Ovary (tissue), 9 donors: ENCODE measurements around the gene CCDC102A. TPM values are rescaled to one million over a fixed set of nuclear protein-coding genes. Genes with fewer than 3 reads are reported as not detected.
A peak's percentile ranks its signal among the peaks of the same experiment; 100 is the strongest.

Experiments
- DNase-seq, 5 donors: peaks; one replicate each; pipeline ENCODE4 v3.0.0-alpha.2; 2019 to 2020
- H3K27ac ChIP-seq, 2 donors: fragments of 200-600 bp; one replicate each; pipeline versions ENCODE4 v1.5.1 to v1.8.0; 2019 to 2022
- H3K27me3 ChIP-seq: fragments of 200-600 bp; one replicate; pipeline ENCODE4 v1.8.0; 2022
- H3K36me3 ChIP-seq: fragments of 200-600 bp; sonication (generic); one replicate; pipeline ENCODE4 v1.5.1; 2019
- H3K4me1 ChIP-seq: one replicate; pipeline ENCODE4 v1.8.1; 2013; ENCODE audit warnings: mild to moderate bottlenecking, moderate library complexity; ENCODE audit not compliant: insufficient read depth
- H3K4me3 ChIP-seq: fragments of 200-600 bp; sonication (generic); one replicate; pipeline ENCODE4 v1.5.1; 2017
- H3K9me3 ChIP-seq, 2 donors: fragments of 200-600 bp in 1 of 2; sonication (generic) in 1 of 2; one replicate each; pipeline versions ENCODE4 v1.5.1 to v1.8.1; 2013 to 2019; ENCODE audit warnings: mild to moderate bottlenecking in 1 of 2, moderate library complexity in 1 of 2
- CTCF ChIP-seq, 3 donors: fragments of 450-650 bp in 2 of 3; fragments of 200-600 bp in 1 of 3; IDR thresholded peaks; one replicate each; pipeline versions ENCODE4 v1.5.1 to v1.8.0; 2016 to 2022; ENCODE audit warnings: antibody characterized with exemption in 3 of 3, mild to moderate bottlenecking in 1 of 3
- EP300 ChIP-seq: sonication (generic); formaldehyde crosslinking; IDR thresholded peaks from one replicate; pipeline ENCODE4 v1.6.1; 2017; ENCODE audit warnings: antibody characterized with exemption
- POLR2A ChIP-seq: fragments of 450-650 bp; IDR thresholded peaks from one replicate; pipeline ENCODE4 v1.6.1; 2017; ENCODE audit warnings: antibody characterized with exemption, mild to moderate bottlenecking, moderate library complexity
- WGBS, 3 donors: extraction: QIAGEN DNeasy Blood & Tissue Kit in 1 of 3; methylation state at CpG; one replicate each; pipeline versions ENCODE4 v1.1.5 to v1.1.7; 2013 to 2017; 5-methylcytosine and 5-hydroxymethylcytosine counted together
- intact Hi-C, 4 donors: fragments of 100-400 bp; cut with DNase I; formaldehyde crosslinking; loops; one replicate each; pipeline versions ENCODE4 v1.11.0 to v1.15.1; 2022 to 2023
- polyA plus RNA-seq, 2 donors: library from polyadenylated mRNA; stranded (reverse); fragments of 200-250 nt in 1 of 2; fragments of 350-450 nt in 1 of 2; fragmentation: Illumina TruSeq in 1 of 2; extraction: RNeasy Lipid Tissue Mini Kit (QIAGEN cat#74804) in 1 of 2; gene quantifications; one replicate each; pipeline ENCODE4 v1.2.3, GENCODE V29; 2013 to 2014
- total RNA-seq, 7 donors: library from RNA; depleted of rRNA in 2 of 7; stranded (reverse); fragments of >200 nt in 2 of 7; fragmentation: NEBNext Ultra II Directional in 3 of 7; extraction: Animal tissue kit (Norgen Biotek cat#: 25700) in 3 of 7; gene quantifications; one replicate each; pipeline versions ENCODE4 v1.1.0 to v1.2.4, GENCODE V29; 2016 to 2023
- donor health status: DM: no; HTN: no; CAD: no; lungs with moderate emphysema.
- donor health status: DM: no; HTN: no; CAD: no.
- donor health status: Bipolar disorder and iron deficiency.
- donor health status: DM: yes; HTN: yes; CAD: no.
- donor health status: DM: no; HTN: no; CAD: no.
- donor health status: DM: yes; HTN: yes; CAD: no.

CCDC102A gene
- total and polyA plus RNA-seq, 9 donors: 5.9 to 22.4 (median 12.5) TPM

- H3K27ac ChIP-seq: no peak overlapping the region
- WGBS, 3 donors: 44 to 64% (median 61%) methylated on average over 12 of the region's 12 CpGs
- TF ChIP-seq POLR2A (no peak), EP300 (no peak), CTCF (IDR thresholded peaks at IDR 0.05) (no peak)
- no peak for DNase-seq
- H3K4me1 ChIP-seq: no peaks in the 10 kb centered on the region
- H3K4me3 ChIP-seq: no peak overlapping the region
- no peaks in the 10 kb centered on the region for H3K36me3 ChIP-seq
- intact Hi-C loops: loop anchor here in 2 of 4 donors (1.0 to 10.0 kb wide), 2 partner anchors 20 to 941 kb away; partner anchors contain the start of gene NDRG4 (in 1 of the 2)
- no peaks in the 10 kb centered on the region for H3K27me3 ChIP-seq
- peaks cover 0 to 3% of the 10 kb centered on the region in 2 donors for H3K9me3 ChIP-seq
These were observed 27.4 kb upstream of the CCDC102A start for GRCh38 chr16:57563761-57564160.

GRCh38 chr16:57563487-57563750 is 27.0 kb upstream of the CCDC102A start:
- 57 to 75% (median 64%) methylated on average over 3 of the region's 3 CpGs for WGBS, 3 donors
- no peak for DNase-seq
- Histone ChIP-seq H3K27me3 (no peaks in the 10 kb centered on the region), H3K4me3 (no peak overlapping the region), H3K9me3 (peaks cover 0 to 3% of the 10 kb centered on the region in 2 donors), H3K36me3 (no peaks in the 10 kb centered on the region), H3K4me1 (no peaks in the 10 kb centered on the region), H3K27ac (no peak overlapping the region)
- intact Hi-C loops: loop anchor here in 2 of 4 donors (1.0 to 10.0 kb wide), 2 partner anchors 20 to 941 kb away; partner anchors contain the start of gene NDRG4 (in 1 of the 2)
- no peak for TF ChIP-seq POLR2A
- TF ChIP-seq EP300: no peak
- no peak for TF ChIP-seq CTCF (IDR thresholded peaks at IDR 0.05)

- DNase-seq: peak in 1 of 5 donors; percentile 10
These were observed 26.5 kb upstream of the CCDC102A start for GRCh38 chr16:57562669-57563486.

GRCh38 chr16:57562066-57562465 is 25.7 kb upstream of the CCDC102A start:
- TF ChIP-seq CTCF (IDR thresholded peaks at IDR 0.05): no peak
- H3K9me3 ChIP-seq: peaks cover 0 to 3% of the 10 kb centered on the region in 2 donors
- no peaks in the 10 kb centered on the region for H3K27me3 ChIP-seq
- 89 to 92% (median 89%) methylated on average over 4 of the region's 4 CpGs for WGBS, 3 donors
- H3K27ac ChIP-seq: no peak overlapping the region
- DNase-seq: no peak
- intact Hi-C loops: loop anchor here in 1 of 4 donors (10.0 kb wide), 1 partner anchor 943 kb away; the partner anchor contains the start of gene NDRG4
- H3K4me1 ChIP-seq: no peaks in the 10 kb centered on the region
- H3K36me3 ChIP-seq: no peaks in the 10 kb centered on the region
- no peak overlapping the region for H3K4me3 ChIP-seq

More at GRCh38 chr16:57562669-57563486, 26.5 kb upstream of the CCDC102A start:
- no peaks in the 10 kb centered on the region for H3K4me1 ChIP-seq
- intact Hi-C loops: loop anchor here in 2 of 4 donors (1.0 to 10.0 kb wide), 2 partner anchors 20 to 942 kb away; partner anchors contain the start of gene NDRG4 (in 1 of the 2)
- no peaks in the 10 kb centered on the region for H3K27me3 ChIP-seq
- peaks cover 0 to 3% of the 10 kb centered on the region in 2 donors for H3K9me3 ChIP-seq
- no peaks in the 10 kb centered on the region for H3K36me3 ChIP-seq
- WGBS, 3 donors: 57 to 72% (median 60%) methylated on average over 7 to 8 of the region's 8 CpGs
- TF ChIP-seq EP300 (no peak), POLR2A (no peak), CTCF (IDR thresholded peaks at IDR 0.05) (no peak)
- H3K4me3 ChIP-seq: no peak overlapping the region
- no peak overlapping the region for H3K27ac ChIP-seq
